NCI-H2081 (cell line): Measurements from ENCODE around the gene RNF135.
"Not testable (repeated sequence)": the region's sequence is repeated elsewhere in the genome, so short reads cannot be mapped to it uniquely, and the experiment has no call there.

Experiments used
- DNase-seq, 2 experiments: peaks; one replicate each; lab custom pipeline; 2025; lab: John Stamatoyannopoulos, UW

RNF135 gene

DNA sequence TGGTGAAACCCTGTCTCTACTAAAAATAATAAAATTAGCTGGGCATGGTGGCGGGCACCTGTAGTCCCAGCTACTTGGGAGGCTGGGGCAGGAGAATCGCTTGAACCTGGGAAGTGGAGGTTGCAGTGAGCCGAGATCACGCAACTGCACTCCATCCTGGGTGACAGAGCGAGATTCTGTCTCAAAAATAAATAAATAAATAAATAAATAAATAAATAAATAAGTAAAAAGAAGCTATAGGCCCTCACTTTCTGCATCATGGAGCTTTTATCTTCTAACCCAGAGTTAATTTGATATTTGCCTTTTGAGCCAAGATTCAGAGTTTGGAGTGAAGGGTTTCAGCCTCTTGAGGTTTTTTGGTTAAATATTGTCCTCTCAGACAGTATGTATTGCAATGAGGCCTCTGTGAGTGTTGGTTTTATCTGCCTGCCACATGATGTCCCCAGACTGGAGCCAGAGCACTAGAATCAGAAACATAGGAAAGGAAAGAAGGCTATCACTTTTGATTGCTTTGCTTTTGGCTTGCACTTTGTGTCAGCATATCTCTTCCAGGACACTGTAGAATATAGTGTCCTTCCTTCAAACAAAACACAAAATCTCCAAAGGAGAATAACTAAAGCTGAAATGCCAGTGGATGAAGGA, 32.5 kb downstream of the RNF135 start:
- DNase-seq: no peak

GRCh38 chr17:31004160-31004559, 33.3 kb downstream of the RNF135 start:
- no peak for DNase-seq

- no peak for DNase-seq
These were observed 37.0 kb downstream of the RNF135 start for GRCh38 chr17:31007695-31008373.

DNA sequence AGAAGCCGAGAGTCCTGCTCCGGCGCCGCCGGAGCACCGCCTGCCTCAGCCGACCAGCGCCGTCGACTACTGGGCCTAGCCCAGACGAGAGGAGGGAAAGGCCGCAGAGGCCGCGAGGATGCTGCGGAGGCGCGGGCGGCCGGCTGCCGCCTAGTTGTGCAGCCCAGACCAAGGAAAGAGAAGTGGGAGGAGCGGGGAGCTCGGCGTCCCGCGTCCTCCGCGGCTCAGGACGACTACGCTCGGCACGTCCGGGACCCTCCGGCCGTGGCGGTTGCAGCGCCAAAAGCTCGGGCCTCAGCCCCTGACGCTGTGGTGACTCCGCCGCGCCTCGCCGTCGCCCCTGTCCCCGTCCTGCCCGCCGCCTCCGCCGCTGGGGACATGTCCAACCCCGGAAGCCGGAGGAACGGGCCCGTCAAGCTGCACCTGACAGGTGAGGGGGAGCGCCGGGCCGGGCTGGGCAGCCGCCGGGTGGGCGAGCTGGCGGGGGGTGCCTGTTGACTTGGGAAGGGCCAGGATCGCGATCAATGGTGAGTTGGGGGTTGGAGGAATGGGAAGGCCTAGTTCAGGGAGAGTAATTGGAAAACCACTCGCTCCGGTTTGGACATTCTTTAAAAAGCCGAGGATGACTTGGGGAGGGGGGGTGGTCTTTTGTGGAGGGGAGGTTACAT, 37.7 kb downstream of the RNF135 start:
- peak; percentile 45 to 70 for DNase-seq

DNA sequence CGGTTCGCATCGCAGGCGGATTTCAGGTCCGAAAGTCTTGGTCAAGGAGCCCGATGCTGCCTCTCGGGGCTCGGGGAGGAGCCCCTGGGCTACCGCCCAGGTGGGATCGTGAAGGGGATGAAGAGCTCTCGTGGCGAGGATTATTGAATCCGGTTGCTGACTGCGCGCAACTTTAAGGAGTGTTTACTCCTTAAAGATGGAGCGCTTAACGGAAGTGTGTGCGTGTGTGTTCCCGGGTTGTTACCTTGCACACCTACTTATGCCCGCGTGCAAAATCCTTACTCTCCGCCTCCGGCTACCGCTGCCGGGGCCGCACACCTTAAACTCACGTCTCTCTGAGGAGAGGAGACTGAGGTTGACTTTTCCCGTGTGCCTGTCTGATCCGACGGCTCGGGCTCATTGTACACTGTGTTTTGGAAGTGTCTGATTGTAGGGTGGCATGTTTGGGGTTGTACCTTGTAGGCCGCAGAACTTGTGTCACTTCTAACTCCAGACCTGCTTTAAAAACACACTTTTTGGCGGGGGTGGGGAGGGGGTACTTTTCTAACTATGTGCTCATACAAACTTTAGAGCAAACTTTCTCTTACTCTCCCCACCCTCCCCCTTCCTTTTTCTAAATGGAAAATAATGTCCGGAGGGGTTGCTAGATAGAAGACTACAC, 38.3 kb downstream of the RNF135 start:
- DNase-seq: peak in 1 of 2 experiments; percentile 33

DNA sequence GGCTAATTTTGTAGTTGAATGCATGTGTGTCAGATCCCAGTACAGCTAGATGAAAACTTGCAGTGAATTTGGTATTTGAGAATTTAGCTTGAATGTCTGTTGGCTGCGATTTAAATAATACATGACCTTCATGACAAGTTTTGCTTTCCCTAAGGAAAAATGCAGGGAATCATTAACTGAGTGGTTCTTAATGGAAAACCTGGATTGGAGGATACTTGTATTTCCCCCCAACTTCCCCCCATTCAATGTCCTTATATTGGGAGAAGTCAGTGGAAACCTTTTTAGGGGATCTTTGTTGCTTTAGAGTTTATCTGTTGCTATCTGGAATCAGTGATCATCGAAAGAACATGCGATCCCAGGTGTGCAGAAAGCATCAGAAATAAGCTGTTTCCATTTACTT, 39.2 kb downstream of the RNF135 start:
- not testable (repeated sequence) for DNase-seq

DNA sequence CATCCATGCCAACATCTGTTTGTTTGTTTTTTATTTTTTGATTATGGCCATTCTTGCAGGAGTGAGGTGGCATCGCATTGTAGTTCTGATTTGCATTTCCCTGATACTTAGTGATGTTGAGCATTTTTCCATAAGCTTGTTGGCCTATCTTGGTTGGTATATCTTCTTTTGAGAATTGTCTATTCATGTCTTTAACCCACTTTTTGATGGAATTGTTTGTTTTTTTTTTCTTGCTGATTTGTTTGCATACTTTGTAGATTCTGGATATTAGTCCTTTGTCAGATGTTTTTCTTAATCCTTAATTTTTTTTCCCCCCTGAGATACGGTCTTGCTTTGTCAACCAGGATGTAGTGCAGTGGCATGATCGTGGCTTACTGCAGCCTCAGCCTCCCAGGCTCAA, 43.0 kb downstream of the RNF135 start:
- DNase-seq: no peak

- no peak for DNase-seq
These were observed 44.8 kb downstream of the RNF135 start for GRCh38 chr17:31015639-31016038.

DNA sequence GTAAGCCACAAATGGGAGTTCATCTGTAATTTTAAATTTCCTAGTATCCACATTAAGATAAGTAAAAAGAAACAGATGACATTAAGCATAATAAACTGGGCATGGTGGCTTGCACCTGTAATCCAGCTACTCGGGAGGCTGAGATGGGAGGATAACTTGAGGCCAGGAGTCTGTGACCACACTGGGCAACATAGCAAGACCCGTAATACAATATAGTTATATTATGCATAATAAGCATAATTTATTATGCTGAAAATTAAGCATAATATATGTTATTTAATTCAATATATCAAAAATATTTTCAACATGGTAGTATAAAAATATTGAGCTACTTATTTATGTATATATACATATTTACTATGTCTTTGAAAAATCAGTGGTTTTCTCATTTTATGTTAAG, 48.2 kb downstream of the RNF135 start:
- DNase-seq: no peak

DNA sequence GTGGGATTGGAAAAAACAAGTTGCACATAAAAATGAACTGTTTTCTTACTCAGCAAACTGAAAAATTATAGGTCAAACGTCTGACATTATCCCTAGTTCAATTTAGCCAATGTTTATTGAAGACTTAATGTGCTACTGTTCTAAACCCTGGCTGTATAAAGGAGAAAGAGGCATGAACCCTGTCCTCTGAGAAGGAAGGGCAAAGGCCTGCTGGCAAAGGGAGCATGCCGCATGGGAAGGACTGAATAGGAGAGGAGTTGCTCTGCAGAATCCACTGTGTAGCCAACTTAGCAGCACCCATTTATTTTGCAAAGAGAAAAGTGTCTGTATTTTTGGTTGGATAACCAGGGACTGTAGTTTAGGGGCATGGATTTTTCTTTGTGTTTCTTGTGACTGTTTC, 52.3 kb downstream of the RNF135 start:
- DNase-seq: not testable (repeated sequence)

GRCh38 chr17:31031841-31032240, 61.0 kb downstream of the RNF135 start:
- DNase-seq: no peak

- not testable (repeated sequence) for DNase-seq
These were observed 64.8 kb downstream of the RNF135 start for GRCh38 chr17:31035611-31036010.

- not testable (repeated sequence) for DNase-seq
These were observed 70.0 kb downstream of the RNF135 start for GRCh38 chr17:31040837-31041236.

DNA sequence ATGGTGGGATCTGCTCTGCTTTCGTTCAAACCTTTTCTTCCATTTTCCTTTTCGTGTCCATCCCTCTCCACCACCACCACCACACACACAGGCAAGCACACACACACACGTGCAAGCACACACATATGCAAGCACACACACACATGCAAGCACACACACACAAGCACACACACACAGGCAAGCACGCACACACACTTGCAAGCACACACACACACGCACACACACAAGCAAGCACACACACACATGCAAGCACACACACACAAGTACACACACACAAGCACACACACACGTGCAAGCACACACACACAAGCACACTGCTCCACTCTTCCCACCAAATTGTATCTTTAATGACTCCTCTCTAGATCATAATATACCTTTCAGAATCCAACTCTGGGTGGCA, 71.5 kb downstream of the RNF135 start:
- not testable (repeated sequence) for DNase-seq

DNA sequence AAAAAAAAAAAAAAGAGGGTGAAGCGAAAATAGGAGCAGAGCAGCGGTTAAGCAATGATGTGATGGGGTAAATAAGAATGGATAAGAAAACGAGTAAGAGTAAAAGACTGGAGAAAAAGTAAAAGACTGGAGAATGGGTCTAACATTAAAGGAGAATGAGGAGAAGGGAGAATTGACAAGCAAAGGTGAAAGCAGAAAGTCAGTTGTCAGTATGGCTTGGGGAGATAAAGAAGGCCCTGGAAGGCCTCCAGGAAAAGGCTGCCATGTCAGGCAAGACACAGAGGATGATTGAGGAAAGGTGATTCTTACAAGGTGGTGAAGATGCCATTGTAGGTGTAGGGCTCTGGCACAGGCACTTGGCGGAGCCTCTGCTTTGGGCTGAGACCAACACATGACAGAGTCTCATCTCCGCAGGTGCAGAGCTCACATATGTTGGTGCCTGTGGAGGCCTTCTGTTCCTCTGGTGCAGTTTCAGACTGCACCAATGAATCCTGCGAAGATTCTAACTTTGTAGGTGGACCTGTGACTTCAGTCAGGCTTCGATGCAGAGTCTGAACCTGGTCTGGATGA, 76.1 kb downstream of the RNF135 start:
- not testable (repeated sequence) for DNase-seq

- no peak for DNase-seq
These were observed 77.3 kb downstream of the RNF135 start for GRCh38 chr17:31048142-31048541.

DNA sequence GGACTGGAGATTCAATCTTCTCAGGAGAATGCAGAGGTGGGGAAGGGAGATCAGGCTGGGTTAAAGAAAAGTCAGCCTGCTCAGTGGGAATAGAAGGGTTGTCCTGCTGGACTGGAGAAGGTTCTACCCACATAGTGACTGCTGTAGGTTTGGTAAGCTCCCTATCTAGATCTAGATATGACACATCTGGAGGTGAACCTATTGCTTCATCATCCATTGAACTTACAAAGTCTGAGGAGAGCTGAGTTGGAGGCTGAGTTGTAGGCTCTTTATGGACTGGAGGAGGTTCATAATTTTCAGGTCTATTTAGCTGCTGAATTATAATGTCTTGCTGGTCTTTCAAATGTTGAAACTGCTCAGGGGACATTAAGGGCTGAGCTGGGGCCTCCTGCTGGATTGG, 77.9 kb downstream of the RNF135 start:
- DNase-seq: no peak
